Body of pancreas (tissue), 4 donors: ENCODE measurements around the gene ACP7. TPM values are rescaled to one million over a fixed set of nuclear protein-coding genes. Genes with fewer than 3 reads are reported as not detected.

Experiments
- ATAC-seq: fragments of 150-250 bp; one replicate; pipeline ENCODE4 v1.9.1; 2016
- DNase-seq, 4 donors: peaks; one replicate each; pipeline ENCODE4 v3.0.0-alpha.2; 2019
- H3K27ac ChIP-seq, 4 donors: fragments of 200-600 bp; sonication (generic); 1 replicate in 3 of 4; 2 replicates in 1 of 4; pipeline versions ENCODE4 v1.5.1 to v1.6.1; 2016 to 2019; ENCODE audit warnings: mild to moderate bottlenecking in 1 of 4, mixed read lengths in 1 of 4, moderate library complexity in 1 of 4
- H3K27me3 ChIP-seq, 2 donors: fragments of 200-600 bp; sonication (generic); one replicate each; pipeline ENCODE4 v1.6.0; 2016; ENCODE audit warnings: mild to moderate bottlenecking in 1 of 2
- H3K36me3 ChIP-seq, 2 donors: fragments of 200-600 bp; sonication (generic); replicated peaks in 1 of 2; 2 replicates each; pipeline ENCODE4 v1.5.1; 2016; ENCODE audit warnings: low read depth in 2 of 2; ENCODE audit not compliant: insufficient read depth in 1 of 2
- H3K4me1 ChIP-seq: fragments of 200-600 bp; sonication (generic); one replicate; pipeline ENCODE4 v1.6.0; 2016
- H3K4me3 ChIP-seq, 2 donors: fragments of 200-600 bp; sonication (generic); 1 replicate in 1 of 2; 2 replicates in 1 of 2; pipeline ENCODE4 v1.5.1; 2016 to 2019
- H3K9me3 ChIP-seq, 3 donors: fragments of 200-600 bp; sonication (generic); 1 replicate in 2 of 3; 2 replicates in 1 of 3; pipeline ENCODE4 v1.5.1; 2016
- POLR2A ChIP-seq, 3 donors: fragments of 450-650 bp; IDR thresholded peaks; one replicate each; pipeline ENCODE4 v1.6.1; 2016; ENCODE audit warnings: antibody characterized with exemption in 3 of 3, mild to moderate bottlenecking in 2 of 3
- WGBS, 2 donors: methylation state at CpG; one replicate each; pipeline ENCODE4 v1.1.5; 2017; 5-methylcytosine and 5-hydroxymethylcytosine counted together
- intact Hi-C: fragments of 100-400 bp; cut with DNase I; formaldehyde crosslinking; loops from one replicate; pipeline ENCODE4 v1.15.1; 2023
- total RNA-seq, 2 donors: library from RNA; depleted of rRNA; stranded (reverse); fragments of >200 nt; gene quantifications; one replicate each; pipeline ENCODE4 v1.1.0, GENCODE V29; 2016
- TF ChIP-seq, protein P1 (sequence below), 7 experiments: fragments of 450-650 bp in 4 of 7; fragments of 200-600 bp in 3 of 7; sonication (generic) in 3 of 7; IDR thresholded peaks; one replicate each; pipeline ENCODE4 v1.5.1; 2016 to 2019; ENCODE audit warnings: antibody characterized with exemption in 7 of 7

The ACP7 gene
- total RNA-seq, 2 donors from 2014 or later, result not detected

GRCh38 chr19:39046037-39046821 is 37.9 kb upstream of the ACP7 start:
- Histone ChIP-seq H3K9me3 (no peaks in the 10 kb centered on the region), H3K4me3 (no peak overlapping the region), H3K27me3 (no peaks in the 10 kb centered on the region), H3K36me3 (no peaks in the 10 kb centered on the region), H3K4me1 (no peaks in the 10 kb centered on the region), H3K27ac (no peak overlapping the region)
- WGBS, 2 donors, result 65 to 72% methylated on average over 7 of the region's 7 CpGs
- ATAC-seq (peak; percentile 33), DNase-seq (peak in 1 of 4 donors; percentile 7)
- no peak for TF ChIP-seq POLR2A (IDR thresholded peaks at IDR 0.05)
- TF ChIP-seq, protein P1, sequence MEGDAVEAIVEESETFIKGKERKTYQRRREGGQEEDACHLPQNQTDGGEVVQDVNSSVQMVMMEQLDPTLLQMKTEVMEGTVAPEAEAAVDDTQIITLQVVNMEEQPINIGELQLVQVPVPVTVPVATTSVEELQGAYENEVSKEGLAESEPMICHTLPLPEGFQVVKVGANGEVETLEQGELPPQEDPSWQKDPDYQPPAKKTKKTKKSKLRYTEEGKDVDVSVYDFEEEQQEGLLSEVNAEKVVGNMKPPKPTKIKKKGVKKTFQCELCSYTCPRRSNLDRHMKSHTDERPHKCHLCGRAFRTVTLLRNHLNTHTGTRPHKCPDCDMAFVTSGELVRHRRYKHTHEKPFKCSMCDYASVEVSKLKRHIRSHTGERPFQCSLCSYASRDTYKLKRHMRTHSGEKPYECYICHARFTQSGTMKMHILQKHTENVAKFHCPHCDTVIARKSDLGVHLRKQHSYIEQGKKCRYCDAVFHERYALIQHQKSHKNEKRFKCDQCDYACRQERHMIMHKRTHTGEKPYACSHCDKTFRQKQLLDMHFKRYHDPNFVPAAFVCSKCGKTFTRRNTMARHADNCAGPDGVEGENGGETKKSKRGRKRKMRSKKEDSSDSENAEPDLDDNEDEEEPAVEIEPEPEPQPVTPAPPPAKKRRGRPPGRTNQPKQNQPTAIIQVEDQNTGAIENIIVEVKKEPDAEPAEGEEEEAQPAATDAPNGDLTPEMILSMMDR (IDR thresholded peaks at IDR 0.05), result no peak
- intact Hi-C loops, result no loop called here

DNA sequence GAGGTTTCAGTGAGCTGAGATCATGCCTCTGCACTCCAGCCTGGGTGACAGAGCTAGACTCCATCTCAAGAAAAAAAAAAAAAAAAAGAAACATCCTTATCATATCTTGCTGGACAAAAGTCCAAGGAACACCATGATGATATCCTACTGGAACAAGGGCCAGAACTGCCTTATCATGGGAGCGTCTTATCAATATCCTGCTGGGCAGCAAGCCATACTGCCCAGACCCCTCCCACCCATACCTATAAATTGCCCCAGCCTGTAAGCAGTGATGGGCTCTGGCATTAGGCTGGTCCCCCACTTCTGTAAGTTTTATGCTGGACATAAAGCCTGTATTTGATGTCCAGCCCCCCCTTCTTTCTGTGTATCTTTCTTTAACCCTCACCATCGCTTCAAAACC is 37.1 kb upstream of the ACP7 start:
- H3K4me3 ChIP-seq, result no peak overlapping the region

DNA sequence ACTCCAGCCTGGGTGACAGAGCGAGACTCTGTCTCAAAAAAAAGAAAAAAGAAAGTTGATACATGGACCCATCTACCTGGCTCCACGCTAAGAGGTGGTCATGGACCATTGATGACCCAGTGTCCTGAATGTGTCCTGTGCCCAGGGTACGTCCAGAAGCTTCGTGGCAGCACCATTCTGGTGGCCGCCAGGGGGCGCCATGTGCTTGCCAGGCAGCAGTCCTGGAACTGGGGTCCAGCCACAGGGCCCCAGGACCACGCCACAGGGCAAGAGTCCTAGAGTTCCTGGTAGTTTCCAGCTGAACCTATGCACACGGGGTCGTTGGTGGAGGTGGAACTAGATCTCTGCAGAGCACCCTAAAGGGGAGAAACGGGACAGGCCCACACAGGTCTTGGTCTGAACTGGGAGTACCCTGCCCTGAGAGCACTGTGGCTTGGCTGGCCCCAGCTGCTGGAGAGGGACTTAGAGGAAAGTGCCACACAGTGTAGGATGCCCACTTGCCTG is 31.9 kb upstream of the ACP7 start:
- no peak overlapping the region for H3K4me3 ChIP-seq
- intact Hi-C loops, result no loop called here
- WGBS, 2 donors, result 21 to 31% methylated on average over 5 to 10 of the region's 10 CpGs
- ATAC-seq (peak; percentile 50), DNase-seq (peak; percentile 59 to 73 (median 63))
- H3K27me3 ChIP-seq, result no peaks in the 10 kb centered on the region
- no peaks in the 10 kb centered on the region for H3K4me1 ChIP-seq
- no peaks in the 10 kb centered on the region for H3K36me3 ChIP-seq
- H3K27ac ChIP-seq, result no peak overlapping the region
- H3K9me3 ChIP-seq, result no peaks in the 10 kb centered on the region
- TF ChIP-seq, protein P1 (IDR thresholded peaks at IDR 0.05), result peak; percentile 47 to 70 (median 56)
- TF ChIP-seq POLR2A (IDR thresholded peaks at IDR 0.05), result no peak

More for the DNA sequence above, 37.1 kb upstream of the ACP7 start:
- Histone ChIP-seq H3K4me1 (no peaks in the 10 kb centered on the region), H3K27me3 (no peaks in the 10 kb centered on the region), H3K36me3 (no peaks in the 10 kb centered on the region), H3K9me3 (no peaks in the 10 kb centered on the region), H3K27ac (no peak overlapping the region)
- TF ChIP-seq, protein P1 (IDR thresholded peaks at IDR 0.05), result no peak
- no peak for TF ChIP-seq POLR2A (IDR thresholded peaks at IDR 0.05)
- WGBS, 2 donors, result 36 to 59% methylated on average over 2 of the region's 2 CpGs
- ATAC-seq, result no peak
- no peak for DNase-seq
- intact Hi-C loops, result no loop called here

- ATAC-seq (no peak), DNase-seq (no peak)
- no peaks in the 10 kb centered on the region for H3K9me3 ChIP-seq
- no peaks in the 10 kb centered on the region for H3K36me3 ChIP-seq
- H3K27ac ChIP-seq, result no peak overlapping the region
- H3K27me3 ChIP-seq, result no peaks in the 10 kb centered on the region
- no peak for TF ChIP-seq POLR2A (IDR thresholded peaks at IDR 0.05)
- TF ChIP-seq, protein P1 (IDR thresholded peaks at IDR 0.05), result no peak
- H3K4me1 ChIP-seq, result no peaks in the 10 kb centered on the region
- H3K4me3 ChIP-seq, result no peak overlapping the region
- 80 to 84% methylated on average over 6 to 9 of the region's 9 CpGs for WGBS, 2 donors
- intact Hi-C loops, result no loop called here
Observed at GRCh38 chr19:39052846-39053245, 31.3 kb upstream of the ACP7 start.
